ENCODE measurements around the gene KCNH2.

The KCNH2 gene

DNA sequence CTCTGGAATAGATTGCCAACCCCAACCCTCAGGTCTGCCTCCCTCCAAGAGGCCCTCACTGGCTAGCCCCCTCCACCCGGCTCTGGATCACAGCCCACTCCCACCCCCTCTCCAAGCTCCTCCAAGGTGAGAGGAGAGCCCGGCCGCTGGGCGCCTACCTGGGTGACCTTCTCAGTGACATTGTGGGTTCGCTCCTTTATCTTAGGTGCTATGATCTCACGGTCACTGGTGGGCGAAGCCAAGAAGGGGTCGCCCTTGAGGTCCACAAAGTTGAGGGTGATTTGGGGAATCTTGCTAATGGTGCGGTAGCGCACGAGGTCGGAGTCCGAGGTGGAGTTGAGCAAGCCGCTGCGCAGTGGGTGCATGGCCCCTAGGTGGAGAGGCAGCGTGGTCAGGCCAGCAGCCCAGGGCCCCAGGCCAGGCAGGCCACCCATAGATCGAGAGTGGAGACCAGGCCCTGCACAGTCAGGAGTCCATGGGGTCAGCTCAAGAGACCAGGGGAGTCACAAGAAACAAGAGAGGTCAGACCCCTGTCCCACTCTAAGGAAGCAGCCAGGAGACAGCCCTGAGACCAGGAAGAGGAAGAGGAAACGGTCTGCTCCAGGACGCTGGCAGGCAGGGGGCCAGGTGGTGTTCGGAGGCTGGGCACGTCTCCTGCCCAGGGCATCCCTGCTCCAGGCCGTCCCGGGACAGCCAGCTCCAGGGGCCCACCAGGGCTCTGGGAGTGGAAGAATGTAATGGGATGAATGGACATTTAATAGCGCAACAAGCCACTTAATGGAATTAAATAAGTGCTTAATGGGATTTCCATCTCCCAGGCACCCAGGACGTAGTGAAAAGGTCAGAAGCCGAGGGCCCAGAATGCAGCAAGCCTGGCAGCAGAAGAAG is 20.7 kb downstream of the KCNH2 start:
- no peaks in the 10 kb centered on the region for H3K9me3 ChIP-seq (ENCODE audit: insufficient read depth, low read depth, low read length)

DNA sequence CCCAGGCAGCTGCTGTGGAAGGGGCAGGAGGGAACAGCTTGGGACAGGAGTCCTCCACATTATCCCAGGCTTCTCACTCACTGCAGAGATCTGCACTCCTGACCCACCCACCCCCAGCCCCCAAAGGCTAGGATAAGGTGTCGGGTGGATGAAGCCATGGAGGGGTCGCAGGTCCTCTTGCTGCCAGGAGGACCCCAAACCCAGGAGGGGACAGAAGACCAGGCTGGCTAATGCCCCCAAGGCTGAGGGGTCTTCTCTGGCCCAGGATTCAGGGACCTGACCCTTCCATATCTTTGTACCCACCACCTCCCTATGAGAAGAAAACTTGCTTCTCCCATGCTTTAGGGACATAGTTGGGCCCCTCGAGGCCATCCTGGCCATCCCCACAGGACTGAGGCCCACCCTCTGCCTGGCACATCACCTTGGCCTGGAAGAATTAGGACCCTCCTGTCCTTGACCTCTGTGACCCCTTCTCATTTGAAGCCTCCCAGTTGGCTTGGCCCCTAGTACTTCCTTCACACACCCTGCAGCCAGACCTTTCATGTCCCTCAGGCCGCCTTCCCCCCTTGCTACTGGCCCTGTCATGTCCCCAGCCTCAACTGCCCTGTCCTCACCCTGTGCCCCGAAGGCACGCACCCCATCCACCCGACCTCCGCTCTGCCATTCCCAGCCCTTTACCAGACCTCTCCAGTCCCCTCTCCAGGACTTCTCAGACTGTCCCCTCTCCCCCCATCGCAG is 21.6 kb downstream of the KCNH2 start:
- H3K36me3 ChIP-seq (ENCODE audit: insufficient read depth, low read length) = no peaks in the 10 kb centered on the region
- WGBS = 93% methylated on average over 9 of the region's 9 CpGs
- H3K9me3 ChIP-seq (ENCODE audit: insufficient read depth, low read depth, low read length) = no peaks in the 10 kb centered on the region
- H3K27me3 ChIP-seq (ENCODE audit: insufficient read depth, low read length) = no peaks in the 10 kb centered on the region
- H3K9ac ChIP-seq (ENCODE audit: low read depth, low read length) = no peak overlapping the region
- no peak overlapping the region for H3K27ac ChIP-seq (ENCODE audit: low read depth, low read length)
- H3K4me1 ChIP-seq (ENCODE audit: insufficient read depth, low read length) = peaks cover 12% of the 10 kb centered on the region; the same call in 1 of the 2 replicates
- no peak overlapping the region for H3K4me3 ChIP-seq (ENCODE audit: low read length)

More for the DNA sequence above, 20.7 kb downstream of the KCNH2 start:
- no peaks in the 10 kb centered on the region for H3K27me3 ChIP-seq (ENCODE audit: insufficient read depth, low read length)
- no peak overlapping the region for H3K27ac ChIP-seq (ENCODE audit: low read depth, low read length)
- H3K4me1 ChIP-seq (ENCODE audit: insufficient read depth, low read length) = peaks cover 14% of the 10 kb centered on the region; the same call in 1 of the 2 replicates
- no peak overlapping the region for H3K9ac ChIP-seq (ENCODE audit: low read depth, low read length)
- no peaks in the 10 kb centered on the region for H3K36me3 ChIP-seq (ENCODE audit: insufficient read depth, low read length)
- WGBS = 93% methylated on average over 26 of the region's 26 CpGs
- no peak overlapping the region for H3K4me3 ChIP-seq (ENCODE audit: low read length)

DNA sequence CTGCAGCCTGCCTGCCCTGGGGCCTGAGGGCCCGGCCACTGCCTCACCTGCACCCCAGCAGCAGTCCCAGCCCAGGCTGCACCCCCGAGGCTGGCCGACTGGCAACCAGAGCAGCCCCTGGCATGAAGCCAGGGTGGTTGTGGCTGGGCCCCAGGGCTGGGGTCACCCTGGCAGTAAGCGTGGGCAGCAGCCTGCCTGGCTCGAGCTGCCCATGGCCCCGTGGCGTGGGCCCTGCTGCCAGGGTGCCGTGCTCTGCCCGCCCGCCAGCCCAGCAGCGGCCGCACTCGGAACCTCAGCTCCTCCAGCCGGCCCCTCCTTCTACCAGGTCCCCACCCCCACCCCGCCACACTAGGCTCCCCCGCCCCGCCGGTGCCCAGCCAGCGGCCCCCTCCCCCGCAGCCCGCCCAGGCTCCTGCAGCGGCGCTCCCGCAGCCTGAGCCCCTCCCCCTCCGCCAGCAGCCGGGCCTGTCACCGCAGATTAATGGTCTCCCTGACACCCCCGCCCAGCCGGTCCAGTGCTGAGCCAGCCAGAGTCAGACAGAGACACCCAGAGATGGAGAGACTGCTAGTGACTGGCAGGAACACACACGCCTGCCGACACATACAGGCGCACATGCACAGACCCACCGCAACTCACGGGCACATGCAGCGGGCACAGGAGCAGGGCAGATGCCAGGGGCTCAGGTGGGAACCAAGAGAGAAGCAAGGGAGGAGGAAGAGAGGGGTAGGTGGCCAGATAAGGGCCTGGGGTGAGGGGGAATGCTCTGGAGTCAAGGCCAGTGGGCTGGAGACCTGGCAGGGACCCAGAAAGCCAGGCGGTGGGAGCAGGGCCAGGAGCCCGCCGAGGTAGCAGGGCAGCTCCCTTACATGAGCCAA is 22.4 kb downstream of the KCNH2 start:
- H3K9me3 ChIP-seq (ENCODE audit: insufficient read depth, low read depth, low read length) = no peaks in the 10 kb centered on the region
- H3K9ac ChIP-seq (ENCODE audit: low read depth, low read length) = no peak overlapping the region
- no peak overlapping the region for H3K27ac ChIP-seq (ENCODE audit: low read depth, low read length)
- peaks cover 12% of the 10 kb centered on the region; the same call in 1 of the 2 replicates for H3K4me1 ChIP-seq (ENCODE audit: insufficient read depth, low read length)
- H3K36me3 ChIP-seq (ENCODE audit: insufficient read depth, low read length) = no peaks in the 10 kb centered on the region
- WGBS = 38% methylated on average over 37 of the region's 38 CpGs
- no peaks in the 10 kb centered on the region for H3K27me3 ChIP-seq (ENCODE audit: insufficient read depth, low read length)
- no peak overlapping the region for H3K4me3 ChIP-seq (ENCODE audit: low read length)

DNA sequence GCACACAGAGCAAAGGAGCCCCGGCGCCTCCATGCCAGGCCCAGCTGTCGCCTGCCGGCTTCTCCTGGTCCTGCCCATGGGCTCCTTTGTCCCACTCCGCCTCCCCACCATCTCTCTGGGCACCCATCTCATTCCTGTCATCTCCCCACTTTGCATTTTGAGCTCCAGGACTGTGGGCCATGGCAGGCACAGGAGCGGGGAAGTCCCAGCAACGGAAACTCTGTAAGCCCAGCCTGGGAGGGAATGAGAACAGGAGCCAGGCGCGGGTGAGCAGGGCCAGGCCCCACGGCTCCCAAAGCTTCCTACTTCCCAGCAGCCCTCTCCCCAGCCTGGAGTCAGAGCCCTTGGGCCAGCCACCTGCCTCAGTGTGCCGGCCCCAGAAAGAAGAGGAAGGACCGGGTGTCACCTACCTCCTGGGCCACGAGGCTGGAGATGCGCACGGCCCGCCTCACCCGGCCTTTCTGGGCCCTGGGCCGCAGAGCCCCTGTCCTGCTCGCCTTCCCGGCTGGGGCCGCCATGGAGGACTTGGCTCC is 23.1 kb downstream of the KCNH2 start:
- Histone ChIP-seq H3K9ac (ENCODE audit: low read depth, low read length) (no peak overlapping the region), H3K27me3 (ENCODE audit: insufficient read depth, low read length) (no peaks in the 10 kb centered on the region), H3K4me1 (ENCODE audit: insufficient read depth, low read length) (peaks cover 12% of the 10 kb centered on the region; the same call in 1 of the 2 replicates), H3K36me3 (ENCODE audit: insufficient read depth, low read length) (no peaks in the 10 kb centered on the region), H3K4me3 (ENCODE audit: low read length) (no peak overlapping the region), H3K27ac (ENCODE audit: low read depth, low read length) (no peak overlapping the region), H3K9me3 (ENCODE audit: insufficient read depth, low read depth, low read length) (no peaks in the 10 kb centered on the region)
- WGBS = 80% methylated on average over 21 of the region's 21 CpGs

DNA sequence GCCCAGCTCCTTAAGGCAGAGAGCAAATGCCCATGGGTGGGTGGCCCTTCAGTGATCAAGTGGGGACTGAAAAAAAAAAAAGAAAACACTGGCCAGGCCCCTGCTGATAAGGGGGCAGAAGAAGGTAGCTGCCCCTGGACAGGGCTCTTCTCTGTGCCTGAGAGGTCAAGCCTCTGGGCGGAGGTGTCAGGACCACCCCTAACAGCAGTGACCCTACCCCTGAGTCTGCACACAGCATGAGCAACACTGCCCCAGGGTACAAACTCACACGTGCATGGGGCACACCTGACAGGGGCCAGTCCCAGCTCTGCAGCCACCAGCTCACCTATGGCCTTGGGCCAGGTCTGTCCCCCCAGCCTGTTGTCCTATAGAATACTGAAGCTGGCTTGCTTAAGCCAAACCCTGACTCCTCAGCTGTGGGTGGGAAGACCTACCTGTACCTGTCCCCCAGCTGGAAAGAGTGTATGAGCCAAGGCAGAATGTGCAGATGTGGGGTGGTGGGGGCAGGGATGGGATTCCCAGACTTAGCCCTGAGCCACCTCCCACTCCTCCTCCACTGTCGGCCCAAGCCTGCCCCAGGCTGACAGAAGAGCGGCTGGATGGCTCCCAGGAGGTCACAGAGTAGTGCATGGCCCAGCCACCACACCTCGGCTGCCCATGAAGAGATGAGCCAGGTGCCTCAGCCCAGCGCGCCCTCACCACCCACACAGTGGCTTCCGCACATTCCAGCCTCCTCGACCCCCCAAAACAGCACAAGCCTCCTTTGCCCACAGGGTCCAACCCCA is 23.7 kb downstream of the KCNH2 start:
- no peak overlapping the region for H3K9ac ChIP-seq (ENCODE audit: low read depth, low read length)
- no peak overlapping the region for H3K27ac ChIP-seq (ENCODE audit: low read depth, low read length)
- H3K9me3 ChIP-seq (ENCODE audit: insufficient read depth, low read depth, low read length) = no peaks in the 10 kb centered on the region
- H3K27me3 ChIP-seq (ENCODE audit: insufficient read depth, low read length) = no peaks in the 10 kb centered on the region; the same call in 1 of the 2 replicates
- H3K4me3 ChIP-seq (ENCODE audit: low read length) = no peak overlapping the region
- 83% methylated on average over 9 of the region's 9 CpGs for WGBS
- H3K4me1 ChIP-seq (ENCODE audit: insufficient read depth, low read length) = peaks cover 13% of the 10 kb centered on the region; the same call in 1 of the 2 replicates
- H3K36me3 ChIP-seq (ENCODE audit: insufficient read depth, low read length) = no peaks in the 10 kb centered on the region

DNA sequence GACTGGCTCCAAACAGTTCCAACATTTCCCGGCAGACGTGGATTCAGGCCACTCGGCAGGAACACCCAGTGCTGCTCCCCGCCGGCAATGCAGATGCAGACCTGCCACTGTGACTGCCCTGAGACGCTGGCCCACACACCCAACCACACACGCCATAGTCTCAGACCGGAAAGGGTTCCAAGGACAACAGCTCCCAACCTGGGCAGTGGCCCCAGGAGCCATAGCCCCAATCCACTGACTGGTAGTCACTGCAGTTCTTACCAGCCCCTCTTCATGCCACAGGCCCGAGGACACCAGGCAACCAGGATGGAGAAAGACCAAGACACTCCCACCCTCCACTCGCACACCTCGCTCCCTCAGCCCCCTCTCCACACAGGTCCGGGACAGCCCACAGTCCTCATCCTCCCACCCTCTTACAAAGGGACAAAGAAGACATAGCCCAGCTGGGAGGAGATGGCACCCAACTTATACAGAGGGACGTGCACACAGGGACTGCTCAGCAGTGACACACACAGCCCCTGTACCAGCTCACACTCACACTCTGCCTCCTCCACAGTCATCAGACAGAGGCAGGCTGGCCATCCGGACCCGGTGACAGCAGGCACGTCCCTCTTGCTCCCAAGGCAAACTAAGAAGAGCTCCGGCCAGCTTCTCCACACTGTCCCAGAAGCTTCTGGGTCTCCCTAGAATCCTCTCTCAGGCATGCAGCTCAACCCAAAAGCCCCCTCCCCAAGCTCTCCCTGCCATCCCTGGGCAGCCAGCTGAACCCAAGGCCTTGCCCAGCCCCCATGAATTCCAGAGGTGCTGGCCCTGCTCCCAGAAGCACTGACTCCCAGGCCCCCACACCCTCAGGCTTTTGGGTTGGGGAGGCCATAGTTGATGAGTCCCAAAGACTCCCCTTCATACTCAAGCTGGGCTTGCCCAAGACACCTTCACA is 24.8 kb downstream of the KCNH2 start:
- Histone ChIP-seq H3K27ac (ENCODE audit: low read depth, low read length) (no peak overlapping the region), H3K9me3 (ENCODE audit: insufficient read depth, low read depth, low read length) (no peaks in the 10 kb centered on the region)
- WGBS = 91% methylated on average over 17 of the region's 17 CpGs

DNA sequence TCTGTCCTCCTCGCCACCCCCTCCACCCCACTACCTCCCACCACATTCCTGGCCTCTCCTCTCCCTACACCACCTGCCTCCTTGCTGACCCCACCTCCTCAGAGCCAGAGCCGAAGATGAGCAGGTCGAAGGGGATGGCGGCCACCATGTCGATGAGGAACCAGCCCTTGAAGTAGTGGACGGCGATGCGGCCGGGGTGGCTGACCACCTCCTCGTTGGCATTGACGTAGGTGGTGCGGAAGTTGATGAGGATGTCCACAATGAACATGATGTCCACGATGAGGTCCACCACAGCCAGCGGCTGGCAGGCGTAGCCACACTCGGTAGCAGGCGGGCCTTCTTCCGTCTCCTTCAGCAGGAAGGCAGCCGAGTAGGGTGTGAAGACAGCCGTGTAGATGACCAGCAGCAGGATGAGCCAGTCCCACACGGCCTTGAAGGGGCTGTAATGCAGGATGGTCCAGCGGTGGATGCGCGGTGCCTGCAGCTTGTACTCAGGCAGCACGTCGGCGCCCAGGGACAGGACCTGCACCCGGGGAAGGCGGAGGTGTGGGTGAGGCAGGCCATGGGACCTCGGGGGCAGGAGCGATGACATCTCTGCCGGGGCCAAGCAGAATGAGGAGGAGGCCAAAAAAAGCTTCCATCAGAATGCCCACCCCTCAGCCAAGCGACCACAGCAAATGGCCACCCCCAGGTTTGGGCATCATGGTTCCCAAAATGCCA is 25.6 kb downstream of the KCNH2 start:
- H3K9me3 ChIP-seq (ENCODE audit: insufficient read depth, low read depth, low read length) = no peaks in the 10 kb centered on the region
- no peak overlapping the region for H3K4me3 ChIP-seq (ENCODE audit: low read length)
- peaks cover 15% of the 10 kb centered on the region for H3K27me3 ChIP-seq (ENCODE audit: insufficient read depth, low read length)
- 92% methylated on average over 33 of the region's 33 CpGs for WGBS
- no peak overlapping the region for H3K9ac ChIP-seq (ENCODE audit: low read depth, low read length)
- H3K4me1 ChIP-seq (ENCODE audit: insufficient read depth, low read length) = peaks cover 30% of the 10 kb centered on the region
- no peaks in the 10 kb centered on the region for H3K36me3 ChIP-seq (ENCODE audit: insufficient read depth, low read length)
- H3K27ac ChIP-seq (ENCODE audit: low read depth, low read length) = no peak overlapping the region

More for the DNA sequence above, 24.8 kb downstream of the KCNH2 start:
- Histone ChIP-seq H3K36me3 (ENCODE audit: insufficient read depth, low read length) (no peaks in the 10 kb centered on the region), H3K27me3 (ENCODE audit: insufficient read depth, low read length) (peaks cover 8% of the 10 kb centered on the region), H3K4me1 (ENCODE audit: insufficient read depth, low read length) (peaks cover 24% of the 10 kb centered on the region), H3K9ac (ENCODE audit: low read depth, low read length) (no peak overlapping the region), H3K4me3 (ENCODE audit: low read length) (no peak overlapping the region)

DNA sequence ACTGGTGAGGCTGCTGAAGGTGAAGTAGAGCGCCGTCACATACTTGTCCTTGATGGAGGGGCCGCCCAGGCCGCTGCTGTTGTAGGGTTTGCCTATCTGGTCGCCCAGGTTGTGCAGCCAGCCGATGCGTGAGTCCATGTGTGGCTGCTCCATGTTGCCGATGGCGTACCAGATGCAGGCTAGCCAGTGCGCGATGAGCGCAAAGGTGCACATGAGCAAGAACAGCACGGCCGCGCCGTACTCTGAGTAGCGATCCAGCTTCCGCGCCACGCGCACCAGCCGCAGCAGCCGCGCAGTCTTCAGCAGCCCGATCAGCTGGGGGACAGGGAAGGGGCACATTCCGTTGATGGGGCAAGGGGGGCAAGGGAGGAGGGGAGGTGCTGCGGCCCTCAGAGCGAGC is 26.6 kb downstream of the KCNH2 start:
- Histone ChIP-seq H3K36me3 (ENCODE audit: insufficient read depth, low read length) (no peaks in the 10 kb centered on the region), H3K4me1 (ENCODE audit: insufficient read depth, low read length) (peaks cover 30% of the 10 kb centered on the region), H3K27ac (ENCODE audit: low read depth, low read length) (no peak overlapping the region), H3K9ac (ENCODE audit: low read depth, low read length) (no peak overlapping the region), H3K27me3 (ENCODE audit: insufficient read depth, low read length) (peaks cover 23% of the 10 kb centered on the region), H3K9me3 (ENCODE audit: insufficient read depth, low read depth, low read length) (no peaks in the 10 kb centered on the region), H3K4me3 (ENCODE audit: low read length) (no peak overlapping the region)
- 96% methylated on average over 26 of the region's 28 CpGs for WGBS

DNA sequence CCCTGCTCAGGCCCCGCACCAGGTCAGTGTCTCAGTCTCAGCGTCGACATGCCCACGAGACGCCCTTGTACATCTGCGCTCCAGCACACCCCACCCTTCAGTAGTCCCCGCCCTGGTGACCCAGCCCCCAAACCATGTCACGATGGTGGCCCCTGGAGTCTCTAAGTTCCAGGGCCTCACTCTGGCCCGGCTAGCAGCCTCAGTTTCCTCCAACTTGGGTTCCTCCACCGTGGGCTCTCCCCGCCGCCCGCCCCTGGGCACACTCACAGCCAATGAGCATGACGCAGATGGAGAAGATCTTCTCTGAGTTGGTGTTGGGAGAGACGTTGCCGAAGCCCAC is 27.0 kb downstream of the KCNH2 start:
- peaks cover 30% of the 10 kb centered on the region for H3K4me1 ChIP-seq (ENCODE audit: insufficient read depth, low read length)
- 93% methylated on average over 16 of the region's 16 CpGs for WGBS

More for the DNA sequence above, 27.0 kb downstream of the KCNH2 start:
- Histone ChIP-seq H3K4me3 (ENCODE audit: low read length) (no peak overlapping the region), H3K9me3 (ENCODE audit: insufficient read depth, low read depth, low read length) (no peaks in the 10 kb centered on the region), H3K27ac (ENCODE audit: low read depth, low read length) (no peak overlapping the region), H3K36me3 (ENCODE audit: insufficient read depth, low read length) (no peaks in the 10 kb centered on the region), H3K27me3 (ENCODE audit: insufficient read depth, low read length) (peaks cover 26% of the 10 kb centered on the region), H3K9ac (ENCODE audit: low read depth, low read length) (no peak overlapping the region)

All from HUES64 (cell line).